H9 (cell line): Measurements from ENCODE around the gene EZH1. TPM values are rescaled to one million over a fixed set of nuclear protein-coding genes. Genes with fewer than 3 reads are reported as not detected.

Source experiments
- DNase-seq: peaks from one replicate; pipeline ENCODE4 v3.0.0-alpha.2; 2017
- H2AFZ ChIP-seq: one replicate; pipeline ENCODE4 v1.6.1; 2013; ENCODE audit warnings: mild to moderate bottlenecking, low read length, control low read depth, moderate library complexity
- H2AK5ac ChIP-seq: 2 replicates; pipeline ENCODE4 v1.6.1; 2013; ENCODE audit warnings: low read length, control low read depth, mixed read lengths; ENCODE audit not compliant: insufficient read length
- H2BK120ac ChIP-seq: one replicate; pipeline ENCODE4 v1.6.1; 2013; ENCODE audit warnings: low read depth, mild to moderate bottlenecking, low read length, control low read depth, inconsistent platforms; ENCODE audit not compliant: poor library complexity, severe bottlenecking
- H2BK12ac ChIP-seq: 2 replicates; pipeline ENCODE4 v1.6.1; 2013; ENCODE audit warnings: low read length, control low read depth, mixed read lengths, low read depth; ENCODE audit not compliant: insufficient read length
- H2BK15ac ChIP-seq: 2 replicates; pipeline ENCODE4 v1.6.1; 2013; ENCODE audit warnings: low read depth, low read length, control low read depth
- H2BK20ac ChIP-seq: one replicate; pipeline ENCODE4 v1.6.1; 2013; ENCODE audit warnings: low read depth, mild to moderate bottlenecking, low read length, control low read depth, inconsistent platforms; ENCODE audit not compliant: poor library complexity, severe bottlenecking
- H2BK5ac ChIP-seq: 2 replicates; pipeline ENCODE4 v1.6.1; 2013; ENCODE audit warnings: low read length, control low read depth, mixed read lengths; ENCODE audit not compliant: insufficient read length
- H3K14ac ChIP-seq: 2 replicates; pipeline ENCODE4 v1.6.1; 2013; ENCODE audit warnings: low read length, control low read depth; ENCODE audit not compliant: insufficient read depth
- H3K18ac ChIP-seq: 2 replicates; pipeline ENCODE4 v1.6.1; 2013; ENCODE audit warnings: low read depth, mild to moderate bottlenecking, mixed read lengths, low read length, control low read depth; ENCODE audit not compliant: insufficient read length
- H3K23ac ChIP-seq: 2 replicates; pipeline ENCODE4 v1.6.1; 2013; ENCODE audit warnings: low read length, control low read depth, mixed read lengths, low read depth; ENCODE audit not compliant: insufficient read length
- H3K23me2 ChIP-seq: 2 replicates; pipeline ENCODE4 v1.6.1; 2013; ENCODE audit warnings: low read depth, mild to moderate bottlenecking, mixed read lengths, low read length, control low read depth; ENCODE audit not compliant: insufficient read length, poor library complexity, severe bottlenecking
- H3K27ac ChIP-seq: 2 replicates; pipeline ENCODE4 v1.5.1; 2013; ENCODE audit warnings: low read length, control low read depth, mixed read lengths, low read depth; ENCODE audit not compliant: insufficient read length
- H3K27me3 ChIP-seq: 2 replicates; pipeline ENCODE4 v1.6.1; 2013; ENCODE audit warnings: low read length, control low read depth, inconsistent platforms; ENCODE audit not compliant: insufficient read depth
- H3K4ac ChIP-seq: 2 replicates; pipeline ENCODE4 v1.6.1; 2013; ENCODE audit warnings: low read depth, mild to moderate bottlenecking, control low read depth, inconsistent platforms, low read length, moderate library complexity
- H3K4me1 ChIP-seq: 2 replicates; pipeline ENCODE4 v1.6.1; 2013; ENCODE audit warnings: low read length, control low read depth, inconsistent platforms; ENCODE audit not compliant: insufficient read depth
- H3K4me2 ChIP-seq: 2 replicates; pipeline ENCODE4 v1.6.1; 2013; ENCODE audit warnings: low read length, control low read depth, mixed read lengths; ENCODE audit not compliant: insufficient read length, insufficient read depth
- H3K56ac ChIP-seq: 2 replicates; pipeline ENCODE4 v1.6.1; 2013; ENCODE audit warnings: low read depth, mild to moderate bottlenecking, mixed read lengths, low read length, control low read depth; ENCODE audit not compliant: insufficient read length
- H3K79me1 ChIP-seq: 2 replicates; pipeline ENCODE4 v1.6.1; 2013; ENCODE audit warnings: low read depth, mild to moderate bottlenecking, moderate library complexity, low read length, control low read depth, inconsistent platforms; ENCODE audit not compliant: insufficient read depth, poor library complexity, severe bottlenecking
- H3K79me2 ChIP-seq: 2 replicates; pipeline ENCODE4 v1.6.1; 2013; ENCODE audit warnings: low read length, control low read depth, inconsistent platforms; ENCODE audit not compliant: insufficient read depth
- H3K9ac ChIP-seq: 2 replicates; pipeline ENCODE4 v1.6.1; 2013; ENCODE audit warnings: low read length, control low read depth, mixed read lengths; ENCODE audit not compliant: insufficient read length; ENCODE audit errors: extremely low read depth
- H3K9me3 ChIP-seq: one replicate; pipeline ENCODE4 v1.6.1; 2013; ENCODE audit warnings: low read depth, low read length, inconsistent platforms; ENCODE audit not compliant: control insufficient read depth
- H3T11ph ChIP-seq: one replicate; pipeline ENCODE4 v1.6.1; 2013; ENCODE audit warnings: mild to moderate bottlenecking, low read length, control low read depth, inconsistent platforms
- H4K20me1 ChIP-seq: one replicate; pipeline ENCODE4 v1.6.1; 2013; ENCODE audit not compliant: control insufficient read depth, insufficient read length, insufficient read depth
- H4K5ac ChIP-seq: 2 replicates; pipeline ENCODE4 v1.6.1; 2013; ENCODE audit warnings: low read depth, mild to moderate bottlenecking, mixed read lengths, low read length, control low read depth; ENCODE audit not compliant: insufficient read length
- H4K8ac ChIP-seq: replicated peaks from 2 replicates; pipeline ENCODE4 v1.6.1; 2013; ENCODE audit warnings: low read length, control low read depth, mixed read lengths, low read depth; ENCODE audit not compliant: insufficient read length
- H4K91ac ChIP-seq: 2 replicates; pipeline ENCODE4 v1.6.1; 2013; ENCODE audit warnings: low read depth, mild to moderate bottlenecking, moderate library complexity, mixed read lengths, low read length, control low read depth; ENCODE audit not compliant: insufficient read length
- H3K27ac Mint-ChIP-seq, 3 experiments: 2 replicates in 2 of 3; 3 replicates in 1 of 3; pipeline ENCODE4 v1.8.0; 2020 to 2021; ENCODE audit warnings: mixed read lengths in 3 of 3, mild to moderate bottlenecking in 1 of 3, moderate library complexity in 1 of 3
- H3K27me3 Mint-ChIP-seq: 2 replicates; pipeline ENCODE4 v1.8.0; 2021; ENCODE audit warnings: low read depth, mild to moderate bottlenecking, moderate library complexity, mixed read lengths
- H3K36me3 Mint-ChIP-seq, 3 experiments: 2 replicates in 2 of 3; 3 replicates in 1 of 3; pipeline ENCODE4 v1.8.0; 2020 to 2021; ENCODE audit warnings: low read depth in 3 of 3, mixed read lengths in 3 of 3; ENCODE audit not compliant: insufficient read depth in 1 of 3
- H3K4me1 Mint-ChIP-seq, 2 experiments: 2 replicates each; pipeline ENCODE4 v1.8.0; 2020; ENCODE audit warnings: mixed read lengths in 2 of 2
- H3K4me3 Mint-ChIP-seq, 2 experiments: 2 replicates in 1 of 2; 3 replicates in 1 of 2; pipeline ENCODE4 v1.8.0; 2020 to 2021; ENCODE audit warnings: mild to moderate bottlenecking in 2 of 2, mixed read lengths in 2 of 2, moderate library complexity in 1 of 2
- H3K9me3 Mint-ChIP-seq, 2 experiments: 2 replicates in 1 of 2; 3 replicates in 1 of 2; pipeline ENCODE4 v1.8.0; 2020; ENCODE audit warnings: mild to moderate bottlenecking in 2 of 2, mixed read lengths in 2 of 2, moderate library complexity in 1 of 2
- WGBS: extraction: QIAGEN DNeasy Blood & Tissue Kit; methylation state at CpG from one replicate; pipeline ENCODE4 v1.1.7; 2013; ENCODE audit warnings: missing lambda C conversion rate, low lambda C conversion rate, mixed read lengths; ENCODE audit not compliant: insufficient read length; ENCODE audit errors: extremely low coverage; 5-methylcytosine and 5-hydroxymethylcytosine counted together
- total RNA-seq: library from RNA; stranded (reverse); gene quantifications from 2 replicates; pipeline ENCODE4 v1.2.1, GENCODE V29; 2021
- TF ChIP-seq, protein P1 (sequence below): fragments of 200-600 bp; sonication (generic); conservative IDR thresholded peaks from 3 replicates; pipeline ENCODE4 v1.8.0; 2021; ENCODE audit warnings: antibody characterized with exemption, mild to moderate bottlenecking

EZH1 gene
- total RNA-seq, 1 experiment from 2014 or later: 17.9 TPM

DNA sequence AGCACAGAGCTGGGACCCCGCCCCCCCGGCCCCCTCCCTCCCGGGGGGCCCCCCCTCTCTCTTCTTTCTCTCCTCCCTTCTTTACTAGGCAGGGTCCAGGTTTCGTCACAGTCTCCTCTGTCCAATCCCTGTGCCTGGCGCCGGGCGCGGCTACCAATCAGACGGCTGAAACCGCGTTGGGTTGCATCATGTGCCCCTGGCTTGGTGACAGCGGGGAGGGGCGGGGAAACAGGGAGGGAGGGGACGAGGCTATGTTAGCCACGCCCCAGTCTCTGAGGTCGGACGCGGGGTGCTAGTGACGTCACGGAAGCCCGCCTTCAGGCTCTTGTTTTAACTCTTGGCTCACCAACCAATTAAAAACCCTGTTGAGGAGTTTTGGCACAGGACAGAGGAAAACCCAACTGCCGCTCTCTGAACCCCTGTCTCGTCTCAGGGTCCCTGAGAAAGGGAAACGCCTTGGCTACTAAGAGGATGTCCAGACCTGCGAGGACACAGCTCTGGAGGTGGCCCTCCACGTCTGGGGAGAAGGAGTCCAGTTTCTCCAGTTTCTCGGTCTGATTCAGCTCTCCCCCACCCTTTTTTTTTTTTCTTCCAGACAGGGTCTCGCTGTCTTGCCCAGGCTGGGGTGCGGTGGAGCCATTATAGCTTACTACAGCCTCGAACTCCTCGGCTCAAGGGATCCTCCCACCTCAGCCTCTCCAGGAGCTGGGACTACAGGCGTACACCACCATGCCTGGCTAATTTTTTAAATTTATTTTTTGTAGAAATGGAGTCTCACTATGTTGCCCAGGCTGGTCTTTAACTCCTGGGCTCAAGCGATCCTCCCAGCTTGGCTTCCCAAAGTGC is 67.6 kb downstream of the EZH1 start:
- Histone ChIP-seq H3K14ac (no peak overlapping the region), H3K4ac (no peak overlapping the region), H4K91ac (no peak overlapping the region), H3K23me2 (peaks cover 25% of the 10 kb centered on the region), H4K5ac (no peak overlapping the region), H3K18ac (peak overlapping the region; percentile 75), H2BK5ac (no peak overlapping the region), H3K79me2 (no peaks in the 10 kb centered on the region; the same call in 1 of the 2 replicates), H4K20me1 (no peaks in the 10 kb centered on the region), H3T11ph (no peak overlapping the region), H2BK120ac (no peak overlapping the region), H3K27ac (no peak overlapping the region), H2BK15ac (no peak overlapping the region), H4K8ac (no peak overlapping the region), H3K4me1 (peaks cover 6% of the 10 kb centered on the region; the same call in 1 of the 2 replicates), H2BK20ac (no peak overlapping the region), H3K27me3 (no peaks in the 10 kb centered on the region; the same call in 1 of the 2 replicates), H2AFZ (no peak overlapping the region), H3K9me3 (no peaks in the 10 kb centered on the region), H3K23ac (no peak overlapping the region), H3K4me2 (peak overlapping the region; percentile 83), H2AK5ac (no peak overlapping the region), H3K56ac (no peak overlapping the region), H3K9ac (no peak overlapping the region), H3K79me1 (no peaks in the 10 kb centered on the region), H2BK12ac (peak overlapping the region; percentile 18)
- TF ChIP-seq, protein P1, sequence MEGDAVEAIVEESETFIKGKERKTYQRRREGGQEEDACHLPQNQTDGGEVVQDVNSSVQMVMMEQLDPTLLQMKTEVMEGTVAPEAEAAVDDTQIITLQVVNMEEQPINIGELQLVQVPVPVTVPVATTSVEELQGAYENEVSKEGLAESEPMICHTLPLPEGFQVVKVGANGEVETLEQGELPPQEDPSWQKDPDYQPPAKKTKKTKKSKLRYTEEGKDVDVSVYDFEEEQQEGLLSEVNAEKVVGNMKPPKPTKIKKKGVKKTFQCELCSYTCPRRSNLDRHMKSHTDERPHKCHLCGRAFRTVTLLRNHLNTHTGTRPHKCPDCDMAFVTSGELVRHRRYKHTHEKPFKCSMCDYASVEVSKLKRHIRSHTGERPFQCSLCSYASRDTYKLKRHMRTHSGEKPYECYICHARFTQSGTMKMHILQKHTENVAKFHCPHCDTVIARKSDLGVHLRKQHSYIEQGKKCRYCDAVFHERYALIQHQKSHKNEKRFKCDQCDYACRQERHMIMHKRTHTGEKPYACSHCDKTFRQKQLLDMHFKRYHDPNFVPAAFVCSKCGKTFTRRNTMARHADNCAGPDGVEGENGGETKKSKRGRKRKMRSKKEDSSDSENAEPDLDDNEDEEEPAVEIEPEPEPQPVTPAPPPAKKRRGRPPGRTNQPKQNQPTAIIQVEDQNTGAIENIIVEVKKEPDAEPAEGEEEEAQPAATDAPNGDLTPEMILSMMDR: no peak
- peaks cover 19% of the 10 kb centered on the region for H3K27me3 Mint-ChIP-seq
- peak; percentile 100 for DNase-seq
- peaks cover 0 to 5% (median 0%) of the 10 kb centered on the region in 3 experiments; a peak in 2 of 7 replicates for H3K36me3 Mint-ChIP-seq
- H3K27ac Mint-ChIP-seq: peak overlapping the region; percentile 82 to 95 (median 94); a peak in 4 of 7 replicates
- H3K9me3 Mint-ChIP-seq: no peaks in the 10 kb centered on the region; a peak in 2 of 5 replicates
- no CpG with 5 or more reads among the region's 33 CpGs for WGBS
- peak overlapping the region; percentile 82 to 92 for H3K4me3 Mint-ChIP-seq
- peaks cover 33 to 44% of the 10 kb centered on the region in 2 experiments for H3K4me1 Mint-ChIP-seq
